CD14-positive monocyte (primary cell): Measurements from ENCODE around the gene EPHX1. TPM values are rescaled to one million over a fixed set of nuclear protein-coding genes. Genes with fewer than 3 reads are reported as not detected.

ENCODE experiments used
- DNase-seq, 3 donors: peaks; one replicate each; pipeline ENCODE4 v3.0.0-alpha.2; 2011 to 2022
- H2AFZ ChIP-seq: 2 replicates; pipeline ENCODE4 v1.6.0; 2012; ENCODE audit warnings: mild to moderate bottlenecking, low read depth, low read length, inconsistent platforms; ENCODE audit not compliant: insufficient read depth, poor library complexity, severe bottlenecking
- H3K27ac ChIP-seq, 2 donors: 1 replicate in 1 of 2; 2 replicates in 1 of 2; pipeline ENCODE4 v1.5.1; 2012 to 2013; ENCODE audit warnings: low read length in 2 of 2, control low read depth in 1 of 2, inconsistent platforms in 1 of 2, low read depth in 1 of 2, mild to moderate bottlenecking in 1 of 2
- H3K27me3 ChIP-seq, 2 donors: one replicate each; pipeline versions ENCODE4 v1.6.0 to v1.6.1; 2011 to 2013; ENCODE audit warnings: low read length in 2 of 2; ENCODE audit not compliant: control insufficient read depth in 2 of 2, insufficient read depth in 2 of 2
- H3K36me3 ChIP-seq, 2 donors: replicated peaks in 1 of 2; 1 replicate in 1 of 2; 2 replicates in 1 of 2; pipeline versions ENCODE4 v1.5.1 to v1.6.1; 2012 to 2013; ENCODE audit warnings: low read length in 2 of 2, control low read depth in 1 of 2, inconsistent platforms in 1 of 2, mild to moderate bottlenecking in 1 of 2; ENCODE audit not compliant: insufficient read depth in 2 of 2, control insufficient read depth in 1 of 2
- H3K4me1 ChIP-seq, 2 donors: 1 replicate in 1 of 2; 2 replicates in 1 of 2; pipeline versions ENCODE4 v1.5.1 to v1.6.1; 2012 to 2013; ENCODE audit warnings: low read length in 2 of 2, control low read depth in 1 of 2, inconsistent platforms in 1 of 2, mild to moderate bottlenecking in 1 of 2, moderate library complexity in 1 of 2; ENCODE audit not compliant: insufficient read depth in 2 of 2, control insufficient read depth in 1 of 2
- H3K4me2 ChIP-seq: replicated peaks from 2 replicates; pipeline ENCODE3; 2012; ENCODE audit warnings: low read length, moderate library complexity, mild to moderate bottlenecking; ENCODE audit not compliant: poor library complexity, severe bottlenecking; ENCODE audit errors: extremely low read depth
- H3K4me3 ChIP-seq, 3 experiments: fragments of 200-600 bp in 1 of 3; sonication (generic) in 1 of 3; replicated peaks in 1 of 3; 1 replicate in 2 of 3; 2 replicates in 1 of 3; pipeline ENCODE4 v1.5.1; 2011 to 2013; ENCODE audit warnings: low read length in 3 of 3, mild to moderate bottlenecking in 3 of 3, control low read depth in 2 of 3, low read depth in 2 of 3, inconsistent platforms in 1 of 3, moderate library complexity in 1 of 3
- H3K79me2 ChIP-seq: 2 replicates; pipeline ENCODE4 v1.6.0; 2012; ENCODE audit warnings: mild to moderate bottlenecking, control low read depth, inconsistent platforms, low read length, moderate library complexity; ENCODE audit not compliant: insufficient read depth
- H3K9ac ChIP-seq: 2 replicates; pipeline ENCODE4 v1.6.0; 2017; ENCODE audit warnings: low read length, mild to moderate bottlenecking; ENCODE audit not compliant: insufficient read depth, poor library complexity, severe bottlenecking
- H3K9me3 ChIP-seq, 2 donors: replicated peaks in 1 of 2; 1 replicate in 1 of 2; 2 replicates in 1 of 2; pipeline versions ENCODE4 v1.5.1 to v1.6.1; 2012 to 2013; ENCODE audit warnings: low read length in 2 of 2, control low read depth in 1 of 2; ENCODE audit not compliant: control insufficient read depth in 1 of 2, insufficient read depth in 1 of 2
- H4K20me1 ChIP-seq: 2 replicates; pipeline ENCODE4 v1.6.0; 2012; ENCODE audit warnings: mild to moderate bottlenecking, low read length, control low read depth, moderate library complexity; ENCODE audit not compliant: insufficient read depth
- H3K27ac Mint-ChIP-seq, 7 donors: one replicate each; pipeline ENCODE4 v1.8.0; 2020; ENCODE audit warnings: mild to moderate bottlenecking in 7 of 7, mixed read lengths in 7 of 7, moderate library complexity in 6 of 7, inconsistent platforms in 2 of 7
- H3K27me3 Mint-ChIP-seq, 3 donors: one replicate each; pipeline ENCODE4 v1.8.0; 2021 to 2022; ENCODE audit warnings: low read depth in 3 of 3, mild to moderate bottlenecking in 3 of 3, mixed read lengths in 3 of 3, moderate library complexity in 3 of 3, inconsistent platforms in 1 of 3
- H3K36me3 Mint-ChIP-seq, 2 donors: one replicate each; pipeline ENCODE4 v1.8.0; 2020; ENCODE audit warnings: mixed read lengths in 2 of 2, inconsistent platforms in 1 of 2, mild to moderate bottlenecking in 1 of 2
- H3K4me1 Mint-ChIP-seq: one replicate; pipeline ENCODE4 v1.8.0; 2020; ENCODE audit warnings: mild to moderate bottlenecking, mixed read lengths
- H3K4me3 Mint-ChIP-seq, 2 donors: one replicate each; pipeline ENCODE4 v1.8.0; 2020; ENCODE audit warnings: mild to moderate bottlenecking in 2 of 2, mixed read lengths in 2 of 2, moderate library complexity in 1 of 2
- H3K9me3 Mint-ChIP-seq, 7 donors: one replicate each; pipeline ENCODE4 v1.8.0; 2020 to 2022; ENCODE audit warnings: mixed read lengths in 7 of 7, mild to moderate bottlenecking in 6 of 7, moderate library complexity in 6 of 7, inconsistent platforms in 2 of 7
- WGBS: methylation state at CpG from one replicate; pipeline ENCODE4 v1.1.5; 2013; ENCODE audit warnings: missing lambda C conversion rate; ENCODE audit not compliant: insufficient coverage; 5-methylcytosine and 5-hydroxymethylcytosine counted together
- intact Hi-C, 2 donors: fragments of 100-400 bp; cut with micrococcal nuclease; formaldehyde crosslinking; loops; one replicate each; pipeline versions ENCODE4 v1.15.0 to v1.15.1; 2023
- polyA plus RNA-seq, 3 donors: library from polyadenylated mRNA; depleted of rRNA in 1 of 3; unstranded in 2 of 3; stranded (reverse) in 1 of 3; fragments of 300-500 nt in 2 of 3; fragments of >200 nt in 1 of 3; fragmentation: Illumina TruSeq in 2 of 3; gene quantifications; 1 replicate in 2 of 3; 2 replicates in 1 of 3; pipeline ENCODE4 v1.2.3, GENCODE V29; 2012 to 2021
- TF ChIP-seq, protein P1 (sequence below): fragments of 200-600 bp; IDR thresholded peaks from one replicate; pipeline ENCODE4 v1.8.0; 2022; ENCODE audit warnings: antibody characterized with exemption, mild to moderate bottlenecking

The EPHX1 gene
- polyA plus RNA-seq, 3 donors, result 4.6 to 23.8 (median 7.4) TPM

DNA sequence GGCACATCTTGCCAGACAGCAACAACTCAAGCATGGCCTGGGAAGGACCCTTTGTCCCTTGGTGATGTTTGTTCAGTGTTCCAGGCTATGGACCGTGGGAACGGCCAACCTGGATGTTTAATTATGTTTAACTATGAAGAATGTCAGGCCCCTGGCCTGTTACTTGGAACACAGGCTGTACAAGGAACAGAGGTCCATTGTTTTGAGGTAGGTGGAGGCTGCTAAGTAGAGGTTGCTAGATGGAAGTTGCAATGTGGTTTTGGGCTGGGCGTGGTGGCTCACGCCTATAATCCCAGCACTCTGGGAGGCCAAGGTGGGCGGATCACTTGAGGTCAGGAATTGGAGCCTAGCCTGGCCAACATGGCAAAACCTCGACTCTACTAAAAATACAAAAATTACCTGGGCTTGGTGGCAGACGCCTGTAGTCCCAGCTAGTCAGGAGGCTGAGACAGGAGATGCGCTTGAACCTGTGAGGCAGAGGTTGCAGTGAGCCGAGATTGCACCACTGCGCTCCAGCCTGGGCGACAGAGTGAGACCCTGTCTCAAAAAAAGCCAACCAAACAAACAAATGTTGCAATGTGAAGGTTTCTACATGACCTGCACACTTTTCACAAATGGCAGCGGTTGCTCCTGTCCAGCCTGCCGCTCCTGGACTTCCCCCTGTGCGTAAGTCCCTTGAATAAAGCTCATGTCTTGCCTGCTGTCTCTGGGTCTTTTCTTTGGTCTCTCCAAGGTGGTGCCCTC, 81.5 kb downstream of the EPHX1 start:
- no peak overlapping the region for H3K27ac ChIP-seq
- H3K9me3 ChIP-seq, result no peaks in the 10 kb centered on the region
- no peak overlapping the region for H3K4me3 Mint-ChIP-seq
- no peaks in the 10 kb centered on the region for H3K4me1 ChIP-seq
- no peaks in the 10 kb centered on the region for H3K4me1 Mint-ChIP-seq
- H3K27me3 ChIP-seq, result peaks cover 0 to 5% of the 10 kb centered on the region in 2 donors
- H3K4me2 ChIP-seq, result no peak overlapping the region
- no peak for DNase-seq
- intact Hi-C loops, result no loop called here
- no peak overlapping the region for H2AFZ ChIP-seq
- no peak overlapping the region for H3K4me3 ChIP-seq
- H3K27me3 Mint-ChIP-seq, result peaks cover 9 to 14% (median 10%) of the 10 kb centered on the region in 3 donors
- peak overlapping the region in 1 of 7 donors; percentile 57 for H3K27ac Mint-ChIP-seq
- H3K79me2 ChIP-seq, result no peaks in the 10 kb centered on the region
- H4K20me1 ChIP-seq, result no peaks in the 10 kb centered on the region
- H3K9ac ChIP-seq, result no peak overlapping the region
- H3K36me3 ChIP-seq, result no peaks in the 10 kb centered on the region
- H3K9me3 Mint-ChIP-seq, result no peaks in the 10 kb centered on the region
- H3K36me3 Mint-ChIP-seq, result no peaks in the 10 kb centered on the region
- 100% methylated on average over 6 of the region's 14 CpGs for WGBS
- TF ChIP-seq, protein P1, sequence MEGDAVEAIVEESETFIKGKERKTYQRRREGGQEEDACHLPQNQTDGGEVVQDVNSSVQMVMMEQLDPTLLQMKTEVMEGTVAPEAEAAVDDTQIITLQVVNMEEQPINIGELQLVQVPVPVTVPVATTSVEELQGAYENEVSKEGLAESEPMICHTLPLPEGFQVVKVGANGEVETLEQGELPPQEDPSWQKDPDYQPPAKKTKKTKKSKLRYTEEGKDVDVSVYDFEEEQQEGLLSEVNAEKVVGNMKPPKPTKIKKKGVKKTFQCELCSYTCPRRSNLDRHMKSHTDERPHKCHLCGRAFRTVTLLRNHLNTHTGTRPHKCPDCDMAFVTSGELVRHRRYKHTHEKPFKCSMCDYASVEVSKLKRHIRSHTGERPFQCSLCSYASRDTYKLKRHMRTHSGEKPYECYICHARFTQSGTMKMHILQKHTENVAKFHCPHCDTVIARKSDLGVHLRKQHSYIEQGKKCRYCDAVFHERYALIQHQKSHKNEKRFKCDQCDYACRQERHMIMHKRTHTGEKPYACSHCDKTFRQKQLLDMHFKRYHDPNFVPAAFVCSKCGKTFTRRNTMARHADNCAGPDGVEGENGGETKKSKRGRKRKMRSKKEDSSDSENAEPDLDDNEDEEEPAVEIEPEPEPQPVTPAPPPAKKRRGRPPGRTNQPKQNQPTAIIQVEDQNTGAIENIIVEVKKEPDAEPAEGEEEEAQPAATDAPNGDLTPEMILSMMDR, result no peak

DNA sequence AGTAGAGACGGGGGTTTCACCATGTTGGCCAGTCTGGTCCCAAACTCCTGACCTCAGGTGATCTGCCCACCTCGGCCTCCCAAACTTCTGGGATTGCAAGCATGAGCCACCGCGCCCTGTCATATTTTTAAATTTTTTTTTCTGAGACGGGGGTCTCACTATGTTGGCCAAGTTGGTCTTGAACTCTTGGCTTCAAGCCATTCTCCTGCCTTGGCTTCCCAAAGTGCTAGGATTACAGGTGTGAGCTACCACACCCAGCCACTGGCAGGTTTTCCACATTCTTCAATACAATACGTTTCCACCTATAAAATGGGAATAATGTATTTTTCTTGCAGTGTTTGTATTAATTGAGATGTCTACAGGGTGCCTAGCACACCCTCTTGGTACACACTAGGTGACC, 82.4 kb downstream of the EPHX1 start:
- H3K4me3 ChIP-seq, result no peak overlapping the region
- Mint-ChIP-seq H3K27ac (no peak overlapping the region), H3K4me3 (no peak overlapping the region), H3K36me3 (no peaks in the 10 kb centered on the region), H3K27me3 (peaks cover 1 to 8% (median 6%) of the 10 kb centered on the region in 3 donors), H3K9me3 (no peaks in the 10 kb centered on the region), H3K4me1 (peaks cover 6% of the 10 kb centered on the region)
- no peaks in the 10 kb centered on the region for H4K20me1 ChIP-seq
- no peak overlapping the region for H3K4me2 ChIP-seq
- intact Hi-C loops, result no loop called here
- no peaks in the 10 kb centered on the region for H3K9me3 ChIP-seq
- WGBS, result 100% methylated on average over 5 of the region's 6 CpGs
- no peaks in the 10 kb centered on the region for H3K79me2 ChIP-seq
- H3K27me3 ChIP-seq, result no peaks in the 10 kb centered on the region
- H3K36me3 ChIP-seq, result no peaks in the 10 kb centered on the region
- TF ChIP-seq, protein P1, result no peak
- no peak overlapping the region for H3K27ac ChIP-seq
- no peaks in the 10 kb centered on the region for H3K4me1 ChIP-seq
- no peak overlapping the region for H3K9ac ChIP-seq
- no peak for DNase-seq
- no peak overlapping the region for H2AFZ ChIP-seq

Other genes with a start within 250 kb of the EPHX1 start
- under 1 TPM in 1 of 3 donors, not detected in 2; 0.12 TPM for gene ENAH, start 157.0 kb upstream of the EPHX1 start, polyA plus RNA-seq
- gene SRP9, start 32.3 kb upstream of the EPHX1 start, polyA plus RNA-seq, result 100 to 1,000 TPM in 2 of 3 donors, 10 to 100 TPM in 1; 89.5 to 329 (median 281) TPM
- gene TMEM63A, start 72.3 kb downstream of the EPHX1 start, polyA plus RNA-seq, result 10 to 100 TPM in 1 of 3 donors, 1 to 10 TPM in 2; 3.0 to 48.0 (median 5.8) TPM
- under 1 TPM in 1 of 3 donors, not detected in 2; 0.13 TPM for gene LEFTY1, start 79.0 kb downstream of the EPHX1 start, polyA plus RNA-seq
- 10 to 100 TPM; 21.4 to 72.5 (median 26.6) TPM for gene PYCR2, start 114.1 kb downstream of the EPHX1 start, polyA plus RNA-seq
- not detected for gene LEFTY2, start 131.1 kb downstream of the EPHX1 start, polyA plus RNA-seq
- 10 to 100 TPM in 1 of 3 donors, 1 to 10 TPM in 2; 6.8 to 18.0 (median 8.4) TPM for gene SDE2, start 189.2 kb downstream of the EPHX1 start, polyA plus RNA-seq